ENCODE data around the gene SIM1. TPM values are rescaled to one million over a fixed set of nuclear protein-coding genes. Genes with fewer than 3 reads are reported as not detected.
A peak's percentile ranks its signal among the peaks of the same experiment; 100 is the strongest.
"Not testable (repeated sequence)": the region's sequence is repeated elsewhere in the genome, so short reads cannot be mapped to it uniquely, and the experiment has no call there.

SIM1 gene
- total RNA-seq, 1 donor from 2014 or later = not detected

DNA sequence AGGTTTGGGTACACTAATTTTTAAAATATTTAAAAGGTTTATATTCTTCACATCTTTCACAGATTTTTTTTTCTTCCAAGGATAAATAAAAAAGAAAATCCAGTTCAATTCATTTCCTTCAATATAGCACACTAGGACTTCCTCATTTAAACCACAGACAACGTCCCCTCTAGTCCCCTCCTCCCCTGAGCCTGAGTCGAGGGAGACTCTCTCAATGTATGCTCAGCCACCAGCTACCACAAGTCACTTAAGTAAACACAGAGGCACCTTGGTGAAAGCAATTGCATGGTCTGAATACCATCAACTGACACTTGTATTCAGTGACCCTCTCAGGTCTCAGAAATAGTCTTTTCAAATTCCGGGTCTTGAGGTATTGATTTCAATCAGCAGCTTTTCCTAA is 88.6 kb downstream of the SIM1 start:
- Histone ChIP-seq H3K36me3 (ENCODE audit: control insufficient read depth, insufficient read depth, low read length) (no peaks in the 10 kb centered on the region), H3K27me3 (ENCODE audit: control insufficient read depth, insufficient read depth, low read length) (no peaks in the 10 kb centered on the region), H3K4me3 (ENCODE audit: low read depth, low read length) (no peak overlapping the region)
- DNase-seq (ENCODE audit: low read depth) (no peak), FAIRE-seq (no peak)
- TF ChIP-seq, protein P1, sequence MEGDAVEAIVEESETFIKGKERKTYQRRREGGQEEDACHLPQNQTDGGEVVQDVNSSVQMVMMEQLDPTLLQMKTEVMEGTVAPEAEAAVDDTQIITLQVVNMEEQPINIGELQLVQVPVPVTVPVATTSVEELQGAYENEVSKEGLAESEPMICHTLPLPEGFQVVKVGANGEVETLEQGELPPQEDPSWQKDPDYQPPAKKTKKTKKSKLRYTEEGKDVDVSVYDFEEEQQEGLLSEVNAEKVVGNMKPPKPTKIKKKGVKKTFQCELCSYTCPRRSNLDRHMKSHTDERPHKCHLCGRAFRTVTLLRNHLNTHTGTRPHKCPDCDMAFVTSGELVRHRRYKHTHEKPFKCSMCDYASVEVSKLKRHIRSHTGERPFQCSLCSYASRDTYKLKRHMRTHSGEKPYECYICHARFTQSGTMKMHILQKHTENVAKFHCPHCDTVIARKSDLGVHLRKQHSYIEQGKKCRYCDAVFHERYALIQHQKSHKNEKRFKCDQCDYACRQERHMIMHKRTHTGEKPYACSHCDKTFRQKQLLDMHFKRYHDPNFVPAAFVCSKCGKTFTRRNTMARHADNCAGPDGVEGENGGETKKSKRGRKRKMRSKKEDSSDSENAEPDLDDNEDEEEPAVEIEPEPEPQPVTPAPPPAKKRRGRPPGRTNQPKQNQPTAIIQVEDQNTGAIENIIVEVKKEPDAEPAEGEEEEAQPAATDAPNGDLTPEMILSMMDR (IDR thresholded peaks at IDR 0.05; ENCODE audit: insufficient read depth, low read length, severe bottlenecking) = no peak

DNA sequence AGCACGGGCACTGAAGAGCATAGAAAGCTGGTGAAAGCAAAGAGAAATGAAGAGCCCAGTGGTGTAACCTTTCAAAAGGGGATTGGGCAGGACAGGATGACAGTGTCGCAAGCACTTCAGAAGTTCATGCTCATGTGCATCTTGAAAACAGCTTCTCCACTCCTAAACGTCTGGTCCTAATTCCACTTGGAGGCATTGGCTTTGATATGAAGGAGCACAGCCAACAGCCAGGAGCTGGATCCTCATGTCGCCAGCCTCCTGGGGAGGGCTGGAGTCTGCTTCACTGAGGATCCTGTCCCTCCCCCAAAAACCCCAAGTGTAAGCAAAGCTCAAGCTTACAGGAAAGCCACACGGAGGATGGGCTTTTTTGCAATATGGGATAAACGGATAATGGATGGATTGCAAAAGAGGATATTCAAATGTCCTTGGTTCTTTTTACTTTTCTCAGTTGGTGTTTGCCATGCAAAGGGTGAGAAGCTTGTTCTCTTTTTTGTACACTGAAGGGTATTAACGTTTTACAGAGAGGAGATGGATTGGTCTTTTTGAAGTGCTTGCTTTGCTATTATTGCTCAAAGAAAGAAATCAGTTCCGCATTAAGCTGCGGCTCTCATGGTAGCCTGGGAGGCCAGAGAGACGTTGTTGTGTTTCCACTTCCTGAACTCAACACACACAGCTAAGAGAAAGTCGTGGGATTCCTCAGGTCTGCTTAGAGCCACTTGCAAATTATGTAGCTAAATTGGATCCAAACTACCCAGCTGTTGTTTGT is 92.2 kb downstream of the SIM1 start:
- FAIRE-seq = peak; percentile 7
- H3K36me3 ChIP-seq (ENCODE audit: control insufficient read depth, insufficient read depth, low read length) = no peaks in the 10 kb centered on the region
- TF ChIP-seq, protein P1 (IDR thresholded peaks at IDR 0.05; ENCODE audit: insufficient read depth, low read length, severe bottlenecking) = no peak
- no peaks in the 10 kb centered on the region for H3K27me3 ChIP-seq (ENCODE audit: control insufficient read depth, insufficient read depth, low read length)
- no peak for DNase-seq (ENCODE audit: low read depth)
- H3K4me3 ChIP-seq (ENCODE audit: low read depth, low read length) = no peak overlapping the region

DNA sequence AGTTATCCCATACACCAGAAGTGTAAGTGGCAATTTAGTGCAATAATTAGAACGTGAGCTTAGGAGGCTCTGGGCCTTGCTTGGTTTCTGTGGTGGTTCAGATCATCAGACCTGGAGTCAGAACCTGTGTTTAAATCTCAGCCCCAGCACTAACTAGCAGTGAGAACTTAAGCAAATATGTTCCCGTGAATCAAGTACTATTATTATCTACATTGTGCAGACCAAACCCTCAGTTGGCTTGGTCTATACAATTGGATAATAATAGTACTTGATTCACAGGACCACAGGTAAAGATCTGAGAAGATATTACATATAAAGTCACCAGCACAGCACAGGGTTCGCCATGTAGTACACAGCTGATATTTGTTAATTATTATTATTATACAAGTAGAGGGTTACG is 93.1 kb downstream of the SIM1 start:
- no peaks in the 10 kb centered on the region for H3K36me3 ChIP-seq (ENCODE audit: control insufficient read depth, insufficient read depth, low read length)
- DNase-seq (ENCODE audit: low read depth) (no peak), FAIRE-seq (no peak)
- TF ChIP-seq, protein P1 (IDR thresholded peaks at IDR 0.05; ENCODE audit: insufficient read depth, low read length, severe bottlenecking) = no peak
- H3K27me3 ChIP-seq (ENCODE audit: control insufficient read depth, insufficient read depth, low read length) = no peaks in the 10 kb centered on the region
- H3K4me3 ChIP-seq (ENCODE audit: low read depth, low read length) = no peak overlapping the region

DNA sequence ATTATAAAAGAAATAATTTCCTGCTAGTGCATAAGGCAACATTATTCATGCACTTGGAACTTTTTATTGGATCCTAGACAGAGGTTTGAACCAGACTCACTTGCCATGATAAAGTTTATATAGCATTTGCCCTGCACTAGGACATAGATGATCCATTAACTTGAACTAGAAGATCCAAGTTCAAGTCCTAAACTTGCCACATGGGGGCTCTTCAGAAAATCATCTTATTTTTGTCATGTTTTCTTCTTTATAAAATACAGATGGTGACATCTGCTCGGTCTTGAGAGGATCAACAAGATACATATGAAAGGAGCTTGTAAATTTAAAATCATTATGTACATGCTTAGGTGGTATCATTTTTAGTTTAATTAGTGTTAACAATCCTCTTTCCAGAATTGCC is 94.5 kb downstream of the SIM1 start:
- Histone ChIP-seq H3K27me3 (ENCODE audit: control insufficient read depth, insufficient read depth, low read length) (no peaks in the 10 kb centered on the region), H3K36me3 (ENCODE audit: control insufficient read depth, insufficient read depth, low read length) (no peaks in the 10 kb centered on the region), H3K4me3 (ENCODE audit: low read depth, low read length) (no peak overlapping the region)
- FAIRE-seq (no peak), DNase-seq (ENCODE audit: low read depth) (no peak)
- TF ChIP-seq, protein P1 (IDR thresholded peaks at IDR 0.05; ENCODE audit: insufficient read depth, low read length, severe bottlenecking) = no peak

DNA sequence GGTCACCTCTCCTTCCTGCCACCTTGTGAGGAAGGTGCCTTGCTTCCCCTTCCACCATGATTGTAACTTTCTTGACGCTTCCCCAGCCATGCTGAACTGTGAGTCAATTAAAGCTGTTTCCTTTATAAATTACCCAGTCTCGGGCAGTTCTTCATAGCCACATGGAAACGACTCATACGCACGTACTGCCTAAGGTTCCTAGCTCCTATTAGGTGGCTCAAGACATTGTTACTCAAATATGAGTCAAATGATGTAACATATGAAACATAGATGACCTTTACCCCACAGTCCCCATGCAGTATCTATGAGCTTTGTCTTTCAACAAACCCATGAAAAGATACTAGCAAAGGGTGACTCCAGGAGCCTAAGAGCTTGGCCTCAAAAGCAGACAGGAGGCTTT is 98.3 kb downstream of the SIM1 start:
- no peaks in the 10 kb centered on the region for H3K36me3 ChIP-seq (ENCODE audit: control insufficient read depth, insufficient read depth, low read length)
- TF ChIP-seq, protein P1 (IDR thresholded peaks at IDR 0.05; ENCODE audit: insufficient read depth, low read length, severe bottlenecking) = no peak
- FAIRE-seq = peak; percentile 7
- DNase-seq (ENCODE audit: low read depth) = peak; percentile 97
- H3K4me3 ChIP-seq (ENCODE audit: low read depth, low read length) = no peak overlapping the region
- H3K27me3 ChIP-seq (ENCODE audit: control insufficient read depth, insufficient read depth, low read length) = no peaks in the 10 kb centered on the region

DNA sequence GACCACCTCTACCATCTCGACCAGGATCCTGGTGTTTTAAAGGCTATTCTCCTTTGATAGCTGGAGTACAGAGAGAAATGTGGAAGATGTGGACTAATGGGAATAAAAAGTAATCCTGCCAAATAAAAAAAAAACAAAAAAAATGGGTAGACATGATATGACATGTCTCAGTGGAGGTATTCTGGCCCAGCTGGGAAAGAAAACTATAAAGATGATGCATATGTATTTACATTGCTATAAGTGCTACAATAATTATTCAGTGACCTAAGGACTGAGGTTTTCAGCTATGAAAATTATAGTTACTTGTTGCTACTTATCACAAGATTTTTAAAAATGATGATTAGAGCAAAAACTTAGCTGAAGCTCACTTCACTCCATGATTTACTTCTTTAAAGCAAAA is 101.1 kb downstream of the SIM1 start:
- DNase-seq (ENCODE audit: low read depth) (peak; percentile 80), FAIRE-seq (no peak)
- H3K36me3 ChIP-seq (ENCODE audit: control insufficient read depth, insufficient read depth, low read length) = no peaks in the 10 kb centered on the region
- TF ChIP-seq, protein P1 (IDR thresholded peaks at IDR 0.05; ENCODE audit: insufficient read depth, low read length, severe bottlenecking) = no peak
- no peaks in the 10 kb centered on the region for H3K27me3 ChIP-seq (ENCODE audit: control insufficient read depth, insufficient read depth, low read length)
- no peak overlapping the region for H3K4me3 ChIP-seq (ENCODE audit: low read depth, low read length)

DNA sequence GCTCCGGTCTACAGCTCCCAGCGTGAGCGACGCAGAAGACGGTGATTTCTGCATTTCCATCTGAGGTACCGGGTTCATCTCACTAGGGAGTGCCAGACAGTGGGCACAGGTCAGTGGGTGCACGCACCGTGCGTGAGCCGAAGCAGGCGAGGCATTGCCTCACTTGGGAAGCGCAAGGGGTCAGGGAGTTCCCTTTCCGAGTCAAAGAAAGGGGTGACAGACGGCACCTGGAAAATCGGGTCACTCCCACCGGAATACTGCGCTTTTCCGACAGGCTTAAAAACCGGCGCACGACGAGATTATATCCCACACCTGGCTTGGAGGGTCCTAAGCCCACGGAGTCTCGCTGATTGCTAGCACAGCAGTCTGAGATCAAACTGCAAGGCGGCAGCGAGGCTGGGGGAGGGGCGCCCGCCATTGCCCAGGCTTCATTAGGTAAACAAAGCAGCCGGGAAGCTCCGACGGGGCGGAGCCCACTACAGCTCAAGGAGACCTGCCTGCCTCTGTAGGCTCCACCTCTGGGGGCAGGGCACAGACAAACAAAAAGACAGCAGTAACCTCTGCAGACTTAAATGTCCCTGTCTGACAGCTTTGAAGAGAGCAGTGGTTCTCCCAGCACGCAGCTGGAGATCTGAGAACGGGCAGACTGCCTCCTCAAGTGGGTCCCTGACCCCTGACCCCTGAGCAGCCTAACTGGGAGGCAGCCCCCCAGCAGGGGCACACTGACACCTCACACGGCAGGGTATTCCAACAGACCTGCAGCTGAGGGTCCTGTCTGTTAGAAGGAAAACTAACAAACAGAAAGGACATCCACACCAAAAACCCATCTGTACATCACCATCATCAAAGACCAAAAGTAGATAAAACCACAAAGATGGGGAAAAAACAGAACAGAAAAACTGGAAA is 109.7 kb downstream of the SIM1 start:
- H3K27me3 ChIP-seq (ENCODE audit: control insufficient read depth, insufficient read depth, low read length); H3K4me3 ChIP-seq (ENCODE audit: low read depth, low read length); DNase-seq (ENCODE audit: low read depth); H3K36me3 ChIP-seq (ENCODE audit: control insufficient read depth, insufficient read depth, low read length); FAIRE-seq: not testable (repeated sequence)
